Panc1 (cell line): ENCODE results near the gene STARD3NL. TPM values are rescaled to one million over a fixed set of nuclear protein-coding genes. Genes with fewer than 3 reads are reported as not detected.
"Not testable (repeated sequence)": the region's sequence is repeated elsewhere in the genome, so short reads cannot be mapped to it uniquely, and the experiment has no call there.

Source experiments
- ATAC-seq: fragments of 200-7000 bp; cut with Tn5 transposase; 2 replicates; pipeline ENCODE4 v1.9.1; 2020; ENCODE audit warnings: mild to moderate bottlenecking, moderate library complexity
- BruUV-seq: library from RNA; stranded (reverse); fragments of 400-500 nt; replicated peaks from 2 replicates; lab custom pipeline; 2021; lab: Mats Ljungman, UMichigan
- CTCF ChIA-PET: fragments of 300-600 bp; sonication (Branson Sonifier 250); formaldehyde crosslinking; loops from one replicate; lab custom pipeline; 2022; ENCODE audit warnings: antibody characterized with exemption; lab: Charles Lee
- POLR2A ChIA-PET: fragments of 300-600 bp; sonication (Branson Sonifier 250); formaldehyde crosslinking; loops from one replicate; lab custom pipeline; 2022; ENCODE audit warnings: antibody characterized with exemption; lab: Charles Lee
- DNase-seq: peaks from one replicate; pipeline ENCODE4 v3.0.0-alpha.2; 2010; ENCODE audit warnings: low read depth, low spot score
- H3K27ac ChIP-seq: 2 replicates; pipeline ENCODE4 v1.5.1; 2011; ENCODE audit warnings: mild to moderate bottlenecking, low read length, inconsistent platforms
- H3K27me3 ChIP-seq: fragments of 200-500 bp; sonication (Bioruptor generic); 2 replicates; pipeline ENCODE4 v1.6.0; 2014; ENCODE audit warnings: low read length, inconsistent platforms; ENCODE audit not compliant: control insufficient read depth, insufficient read depth
- H3K36me3 ChIP-seq: fragments of 200-500 bp; sonication (Bioruptor generic); 2 replicates; pipeline ENCODE4 v1.5.1; 2014; ENCODE audit warnings: inconsistent platforms, mild to moderate bottlenecking, low read length, moderate library complexity; ENCODE audit not compliant: control insufficient read depth, insufficient read depth
- H3K4me1 ChIP-seq: 2 replicates; pipeline ENCODE4 v1.5.1; 2011; ENCODE audit warnings: inconsistent platforms, mild to moderate bottlenecking, low read length, moderate library complexity; ENCODE audit not compliant: control insufficient read depth, insufficient read depth
- H3K4me3 ChIP-seq, 2 experiments: 2 replicates each; pipeline ENCODE4 v1.5.1; 2011 to 2012; ENCODE audit warnings: low read depth in 2 of 2, low read length in 2 of 2, mild to moderate bottlenecking in 2 of 2, inconsistent platforms in 1 of 2, moderate library complexity in 1 of 2
- H3K9me3 ChIP-seq: fragments of 200-500 bp; sonication (Bioruptor generic); 2 replicates; pipeline ENCODE4 v1.5.1; 2014; ENCODE audit warnings: low read depth, mild to moderate bottlenecking, inconsistent platforms, low read length, moderate library complexity; ENCODE audit not compliant: control insufficient read depth, insufficient read depth
- POLR2AphosphoS5 ChIP-seq: IDR thresholded peaks from 2 replicates; pipeline ENCODE4 v1.6.1; 2012; ENCODE audit warnings: mild to moderate bottlenecking, low read depth, low read length, moderate library complexity
- SIN3A ChIP-seq: IDR thresholded peaks from 2 replicates; pipeline ENCODE4 v1.6.1; 2012; ENCODE audit warnings: low read depth, mild to moderate bottlenecking, low read length, moderate library complexity, borderline replicate concordance; ENCODE audit not compliant: insufficient read depth
- TCF7L2 ChIP-seq: IDR thresholded peaks from 2 replicates; pipeline ENCODE4 v1.6.1; 2011; ENCODE audit warnings: mild to moderate bottlenecking, low read depth, low read length, inconsistent platforms
- in situ Hi-C: cut with HindIII; loops from 2 replicates; pipeline ENCODE4 v1.10.0; 2016; ENCODE audit warnings: low sequenced_read_pairs, low pct_unique_long_range_greater_than_20kb
- intact Hi-C: fragments of 100-400 bp; cut with micrococcal nuclease; formaldehyde crosslinking; loops from one replicate; pipeline ENCODE4 v1.10.0; 2022; ENCODE audit not compliant: unreplicated experiment
- total RNA-seq: library from RNA; stranded (reverse); gene quantifications from one replicate; pipeline ENCODE4 v1.2.1, GENCODE V29; 2021; ENCODE audit not compliant: unreplicated experiment
- TF ChIP-seq, protein P1 (sequence below): fragments of 450-650 bp; IDR thresholded peaks from 2 replicates; pipeline ENCODE4 v1.5.1; 2017; ENCODE audit warnings: mild to moderate bottlenecking
- TF ChIP-seq, protein P2 (sequence below), 2 experiments: IDR thresholded peaks; 2 replicates each; pipeline ENCODE4 v1.6.1; 2011 to 2012; ENCODE audit warnings: low read depth in 2 of 2, control low read depth in 1 of 2, low read length in 1 of 2, mild to moderate bottlenecking in 1 of 2, moderate library complexity in 1 of 2; ENCODE audit not compliant: insufficient read depth in 1 of 2

Gene STARD3NL
- total RNA-seq, 1 experiment from 2014 or later, result 75.7 TPM

DNA sequence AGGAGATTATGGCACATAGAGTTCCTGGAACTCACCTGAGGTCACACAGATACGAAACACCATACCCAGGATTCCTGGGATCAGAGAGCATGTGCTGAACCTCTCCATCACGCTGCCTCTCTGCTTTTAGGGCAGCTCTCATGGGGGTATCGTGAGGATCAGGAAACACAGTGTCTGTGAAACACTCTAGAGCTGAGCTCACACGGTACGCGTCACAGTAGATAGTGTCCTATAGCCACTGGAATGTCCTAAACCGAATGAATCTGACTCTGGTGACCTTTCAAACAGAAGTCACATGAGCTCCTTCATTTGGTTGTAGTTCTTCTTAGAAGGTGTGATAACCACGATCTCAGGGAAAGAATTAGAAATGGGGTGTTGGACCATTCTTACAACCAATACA, 81.1 kb downstream of the STARD3NL start:
- H3K36me3 ChIP-seq, H3K4me1 ChIP-seq, DNase-seq, H3K4me3 ChIP-seq, CTCF ChIA-PET, BruUV-seq, H3K9me3 ChIP-seq, ATAC-seq, POLR2A ChIA-PET, intact Hi-C loops, H3K27ac ChIP-seq, in situ Hi-C loops: not testable (repeated sequence)
- H3K27me3 ChIP-seq, result peaks cover 16% of the 10 kb centered on the region

DNA sequence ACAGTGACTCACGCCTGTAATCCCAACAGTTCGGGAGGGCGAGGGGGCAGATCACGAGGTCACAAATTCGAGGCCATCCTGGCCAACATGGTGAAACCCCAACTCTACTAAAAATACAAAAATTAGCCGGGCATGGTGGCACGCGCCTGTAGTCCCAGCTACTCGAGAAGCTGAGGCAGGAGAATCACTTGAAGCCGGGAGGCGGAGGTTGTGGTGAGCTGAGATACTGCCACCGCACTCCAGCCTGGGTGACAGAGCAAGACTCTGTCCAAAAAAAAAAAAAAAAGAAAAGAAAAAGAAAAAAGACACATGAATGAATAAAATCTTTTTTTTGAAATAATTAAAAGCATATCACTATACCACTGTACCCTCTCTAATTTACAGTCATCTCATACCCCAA, 83.6 kb downstream of the STARD3NL start:
- H3K36me3 ChIP-seq, ATAC-seq, H3K9me3 ChIP-seq, H3K4me1 ChIP-seq, intact Hi-C loops, DNase-seq, H3K27ac ChIP-seq, BruUV-seq, CTCF ChIA-PET, in situ Hi-C loops, H3K4me3 ChIP-seq, H3K27me3 ChIP-seq: not testable (repeated sequence)
- POLR2A ChIA-PET, result interaction anchor here (0.7 kb wide), 1 partner anchor 407 kb away, joined by 8 read pairs; no protein-coding TSS in a partner anchor

DNA sequence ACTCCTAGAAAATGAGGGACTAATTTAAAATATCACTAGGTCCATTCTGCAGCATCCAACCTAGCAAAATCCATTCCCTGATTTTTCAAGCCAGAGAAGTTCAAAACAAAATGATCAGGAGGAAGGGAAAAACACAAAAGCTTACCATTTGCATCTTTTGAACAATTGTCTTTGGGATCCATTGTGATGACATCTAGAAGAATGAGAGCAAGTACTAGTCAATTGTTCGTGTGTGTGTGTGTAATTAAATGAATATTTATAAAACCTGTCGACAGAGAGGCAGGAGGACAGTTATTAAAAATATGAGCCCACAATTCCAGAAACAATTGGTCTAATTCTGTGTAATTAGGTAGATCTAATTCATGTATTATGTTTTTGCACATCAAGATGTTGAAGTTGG, 84.0 kb downstream of the STARD3NL start:
- H3K27ac ChIP-seq, POLR2A ChIA-PET, H3K27me3 ChIP-seq, H3K4me3 ChIP-seq, H3K9me3 ChIP-seq, in situ Hi-C loops, intact Hi-C loops, BruUV-seq, CTCF ChIA-PET, H3K4me1 ChIP-seq, DNase-seq, H3K36me3 ChIP-seq, ATAC-seq: not testable (repeated sequence)

DNA sequence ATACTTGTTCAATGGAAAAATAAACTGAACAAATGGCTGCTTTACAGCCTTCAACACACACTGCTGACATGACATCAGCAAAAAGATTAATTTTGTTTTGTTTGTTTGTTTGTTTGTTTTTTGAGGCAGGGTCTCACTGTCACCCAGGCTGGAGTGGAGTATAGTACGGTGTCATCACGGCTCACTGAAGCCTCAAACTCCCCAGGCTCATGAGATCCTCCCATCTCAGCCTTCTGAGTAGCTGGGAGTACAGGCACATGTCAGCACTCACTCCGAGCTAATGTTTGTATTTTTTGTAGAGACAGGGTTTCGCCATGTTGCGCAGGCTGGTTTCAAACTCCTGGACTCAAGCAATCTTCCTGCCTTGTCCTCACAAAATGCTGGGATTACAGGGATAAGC, 84.5 kb downstream of the STARD3NL start:
- ChIA-PET POLR2A (no interaction called here), CTCF (no interaction called here)
- in situ Hi-C loops (no loop called here), intact Hi-C loops (no loop called here)
- no TSS peak for BruUV-seq
- H3K9me3 ChIP-seq, result no peaks in the 10 kb centered on the region
- no peaks in the 10 kb centered on the region for H3K4me1 ChIP-seq
- peaks cover 8% of the 10 kb centered on the region for H3K27me3 ChIP-seq
- TF ChIP-seq POLR2AphosphoS5 (no peak), TCF7L2 (no peak), SIN3A (no peak)
- TF ChIP-seq, protein P1, sequence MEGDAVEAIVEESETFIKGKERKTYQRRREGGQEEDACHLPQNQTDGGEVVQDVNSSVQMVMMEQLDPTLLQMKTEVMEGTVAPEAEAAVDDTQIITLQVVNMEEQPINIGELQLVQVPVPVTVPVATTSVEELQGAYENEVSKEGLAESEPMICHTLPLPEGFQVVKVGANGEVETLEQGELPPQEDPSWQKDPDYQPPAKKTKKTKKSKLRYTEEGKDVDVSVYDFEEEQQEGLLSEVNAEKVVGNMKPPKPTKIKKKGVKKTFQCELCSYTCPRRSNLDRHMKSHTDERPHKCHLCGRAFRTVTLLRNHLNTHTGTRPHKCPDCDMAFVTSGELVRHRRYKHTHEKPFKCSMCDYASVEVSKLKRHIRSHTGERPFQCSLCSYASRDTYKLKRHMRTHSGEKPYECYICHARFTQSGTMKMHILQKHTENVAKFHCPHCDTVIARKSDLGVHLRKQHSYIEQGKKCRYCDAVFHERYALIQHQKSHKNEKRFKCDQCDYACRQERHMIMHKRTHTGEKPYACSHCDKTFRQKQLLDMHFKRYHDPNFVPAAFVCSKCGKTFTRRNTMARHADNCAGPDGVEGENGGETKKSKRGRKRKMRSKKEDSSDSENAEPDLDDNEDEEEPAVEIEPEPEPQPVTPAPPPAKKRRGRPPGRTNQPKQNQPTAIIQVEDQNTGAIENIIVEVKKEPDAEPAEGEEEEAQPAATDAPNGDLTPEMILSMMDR, result no peak
- TF ChIP-seq, protein P2, sequence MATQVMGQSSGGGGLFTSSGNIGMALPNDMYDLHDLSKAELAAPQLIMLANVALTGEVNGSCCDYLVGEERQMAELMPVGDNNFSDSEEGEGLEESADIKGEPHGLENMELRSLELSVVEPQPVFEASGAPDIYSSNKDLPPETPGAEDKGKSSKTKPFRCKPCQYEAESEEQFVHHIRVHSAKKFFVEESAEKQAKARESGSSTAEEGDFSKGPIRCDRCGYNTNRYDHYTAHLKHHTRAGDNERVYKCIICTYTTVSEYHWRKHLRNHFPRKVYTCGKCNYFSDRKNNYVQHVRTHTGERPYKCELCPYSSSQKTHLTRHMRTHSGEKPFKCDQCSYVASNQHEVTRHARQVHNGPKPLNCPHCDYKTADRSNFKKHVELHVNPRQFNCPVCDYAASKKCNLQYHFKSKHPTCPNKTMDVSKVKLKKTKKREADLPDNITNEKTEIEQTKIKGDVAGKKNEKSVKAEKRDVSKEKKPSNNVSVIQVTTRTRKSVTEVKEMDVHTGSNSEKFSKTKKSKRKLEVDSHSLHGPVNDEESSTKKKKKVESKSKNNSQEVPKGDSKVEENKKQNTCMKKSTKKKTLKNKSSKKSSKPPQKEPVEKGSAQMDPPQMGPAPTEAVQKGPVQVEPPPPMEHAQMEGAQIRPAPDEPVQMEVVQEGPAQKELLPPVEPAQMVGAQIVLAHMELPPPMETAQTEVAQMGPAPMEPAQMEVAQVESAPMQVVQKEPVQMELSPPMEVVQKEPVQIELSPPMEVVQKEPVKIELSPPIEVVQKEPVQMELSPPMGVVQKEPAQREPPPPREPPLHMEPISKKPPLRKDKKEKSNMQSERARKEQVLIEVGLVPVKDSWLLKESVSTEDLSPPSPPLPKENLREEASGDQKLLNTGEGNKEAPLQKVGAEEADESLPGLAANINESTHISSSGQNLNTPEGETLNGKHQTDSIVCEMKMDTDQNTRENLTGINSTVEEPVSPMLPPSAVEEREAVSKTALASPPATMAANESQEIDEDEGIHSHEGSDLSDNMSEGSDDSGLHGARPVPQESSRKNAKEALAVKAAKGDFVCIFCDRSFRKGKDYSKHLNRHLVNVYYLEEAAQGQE (IDR thresholded peaks at IDR 0.05; ENCODE audit: insufficient read depth in 1 of 2, low read depth in 2 of 2, low read length in 1 of 2), result no peak
- no peak overlapping the region for H3K27ac ChIP-seq
- no peaks in the 10 kb centered on the region for H3K36me3 ChIP-seq
- no peak overlapping the region for H3K4me3 ChIP-seq
- no peak for DNase-seq
- ATAC-seq, result no peak

DNA sequence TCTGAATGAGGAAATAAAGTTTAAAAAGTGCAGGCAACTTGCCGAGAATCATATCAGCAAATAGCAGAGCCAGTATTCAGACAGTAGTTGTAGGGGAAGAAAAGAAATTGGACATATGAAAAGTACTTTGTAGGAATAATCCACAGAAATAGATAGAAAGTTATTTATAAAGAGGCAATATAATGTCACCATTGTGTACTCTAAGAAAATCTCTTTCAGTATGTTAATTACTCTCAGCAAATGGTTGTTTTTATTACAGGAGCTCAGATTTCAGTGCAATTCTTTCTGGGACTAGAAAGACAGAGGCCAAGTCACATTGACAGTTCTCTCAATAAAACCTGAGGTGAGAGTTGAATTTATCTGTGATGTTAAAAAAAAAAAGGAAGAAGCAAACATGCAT, 85.2 kb downstream of the STARD3NL start:
- H3K27ac ChIP-seq, H3K36me3 ChIP-seq, CTCF ChIA-PET, intact Hi-C loops, H3K4me1 ChIP-seq, H3K27me3 ChIP-seq, DNase-seq, ATAC-seq, BruUV-seq, in situ Hi-C loops, H3K4me3 ChIP-seq, H3K9me3 ChIP-seq, POLR2A ChIA-PET: not testable (repeated sequence)
